Loucy (cell line): Measurements from ENCODE around the gene CDCA8.

Experiments
- H2AFZ ChIP-seq: fragments of 200-600 bp; sonication (generic); 2 replicates; pipeline ENCODE4 v1.6.0; 2016; ENCODE audit warnings: antibody characterized with exemption, mild to moderate bottlenecking, low read length, moderate library complexity
- H3F3A ChIP-seq: fragments of 200-600 bp; 2 replicates; pipeline ENCODE4 v1.6.0; 2016; ENCODE audit warnings: antibody characterized with exemption, low read depth, mild to moderate bottlenecking
- H3K27me3 ChIP-seq: fragments of 200-600 bp; sonication (generic); 2 replicates; pipeline ENCODE4 v1.6.1; 2014; ENCODE audit warnings: low read length, mild to moderate bottlenecking; ENCODE audit not compliant: insufficient read depth, poor library complexity, severe bottlenecking
- H3K36me3 ChIP-seq: fragments of 200-600 bp; sonication (generic); 2 replicates; pipeline ENCODE4 v1.6.1; 2016; ENCODE audit warnings: low read length; ENCODE audit not compliant: insufficient read depth
- H3K4me1 ChIP-seq: fragments of 200-600 bp; sonication (generic); 2 replicates; pipeline ENCODE4 v1.5.1; 2014; ENCODE audit warnings: low read length, mild to moderate bottlenecking; ENCODE audit not compliant: insufficient read depth, poor library complexity, severe bottlenecking
- H3K4me2 ChIP-seq: fragments of 200-600 bp; sonication (generic); 2 replicates; pipeline ENCODE4 v1.6.0; 2014; ENCODE audit warnings: antibody characterized with exemption, low read length, low read depth, mild to moderate bottlenecking; ENCODE audit not compliant: poor library complexity, severe bottlenecking
- H3K4me3 ChIP-seq: fragments of 200-600 bp; sonication (generic); 2 replicates; pipeline ENCODE4 v1.5.1; 2014; ENCODE audit warnings: low read length, mild to moderate bottlenecking, mixed read lengths; ENCODE audit not compliant: poor library complexity, severe bottlenecking
- H3K79me2 ChIP-seq: fragments of 200-600 bp; sonication (generic); 2 replicates; pipeline ENCODE4 v1.6.1; 2014; ENCODE audit warnings: low read length; ENCODE audit not compliant: insufficient read depth
- H3K9ac ChIP-seq: fragments of 200-600 bp; sonication (generic); 2 replicates; pipeline ENCODE4 v1.6.0; 2014; ENCODE audit warnings: mild to moderate bottlenecking, low read depth, low read length, moderate library complexity; ENCODE audit not compliant: poor library complexity, severe bottlenecking
- H3K9me2 ChIP-seq: fragments of 200-600 bp; sonication (generic); replicated peaks from 2 replicates; pipeline ENCODE4 v1.6.1; 2016; ENCODE audit warnings: low read depth, low read length, mixed read lengths
- H3K9me3 ChIP-seq: fragments of 200-600 bp; sonication (generic); 2 replicates; pipeline ENCODE4 v1.6.1; 2014; ENCODE audit warnings: mild to moderate bottlenecking, antibody characterized with exemption, low read length, low read depth; ENCODE audit not compliant: insufficient read depth
- H4K20me1 ChIP-seq: fragments of 200-600 bp; sonication (generic); 2 replicates; pipeline ENCODE4 v1.6.0; 2014; ENCODE audit warnings: antibody characterized with exemption, low read length, mild to moderate bottlenecking; ENCODE audit not compliant: insufficient read depth, poor library complexity, severe bottlenecking
- EZH2phosphoT487 ChIP-seq: fragments of 200-600 bp; IDR thresholded peaks from 2 replicates; pipeline ENCODE4 v1.6.1; 2018; ENCODE audit warnings: antibody characterized with exemption, mild to moderate bottlenecking, moderate library complexity, borderline replicate concordance
- TF ChIP-seq, protein P1 (sequence below): fragments of 200-600 bp; sonication (generic); conservative IDR thresholded peaks from 2 replicates; pipeline ENCODE4 v1.5.1; 2014; ENCODE audit warnings: mild to moderate bottlenecking, antibody characterized with exemption, low read length

The CDCA8 gene

DNA sequence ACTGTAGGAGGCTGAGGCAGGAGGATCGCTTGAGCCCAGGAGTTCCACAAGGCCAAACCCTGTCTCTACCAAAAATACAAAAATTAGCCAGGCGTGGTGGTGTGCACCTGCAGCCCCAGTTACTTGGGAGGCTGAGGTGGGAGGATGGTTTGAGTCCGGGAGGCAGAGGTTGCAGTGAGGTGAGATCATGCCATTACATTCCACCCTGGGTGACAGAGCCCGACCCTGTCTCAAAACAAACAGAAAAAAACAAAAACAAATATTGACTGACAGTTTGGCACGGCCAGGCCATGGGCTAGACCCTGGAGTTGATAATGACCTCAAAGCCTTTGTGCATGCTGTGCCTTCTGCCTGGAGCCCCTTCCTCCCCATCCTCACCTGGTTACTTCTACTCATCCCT is 38.4 kb upstream of the CDCA8 start:
- H3K4me3 ChIP-seq = no peak overlapping the region
- H2AFZ ChIP-seq = no peak overlapping the region
- no peaks in the 10 kb centered on the region for H3F3A ChIP-seq
- no peaks in the 10 kb centered on the region for H3K9me2 ChIP-seq
- TF ChIP-seq, protein P1, sequence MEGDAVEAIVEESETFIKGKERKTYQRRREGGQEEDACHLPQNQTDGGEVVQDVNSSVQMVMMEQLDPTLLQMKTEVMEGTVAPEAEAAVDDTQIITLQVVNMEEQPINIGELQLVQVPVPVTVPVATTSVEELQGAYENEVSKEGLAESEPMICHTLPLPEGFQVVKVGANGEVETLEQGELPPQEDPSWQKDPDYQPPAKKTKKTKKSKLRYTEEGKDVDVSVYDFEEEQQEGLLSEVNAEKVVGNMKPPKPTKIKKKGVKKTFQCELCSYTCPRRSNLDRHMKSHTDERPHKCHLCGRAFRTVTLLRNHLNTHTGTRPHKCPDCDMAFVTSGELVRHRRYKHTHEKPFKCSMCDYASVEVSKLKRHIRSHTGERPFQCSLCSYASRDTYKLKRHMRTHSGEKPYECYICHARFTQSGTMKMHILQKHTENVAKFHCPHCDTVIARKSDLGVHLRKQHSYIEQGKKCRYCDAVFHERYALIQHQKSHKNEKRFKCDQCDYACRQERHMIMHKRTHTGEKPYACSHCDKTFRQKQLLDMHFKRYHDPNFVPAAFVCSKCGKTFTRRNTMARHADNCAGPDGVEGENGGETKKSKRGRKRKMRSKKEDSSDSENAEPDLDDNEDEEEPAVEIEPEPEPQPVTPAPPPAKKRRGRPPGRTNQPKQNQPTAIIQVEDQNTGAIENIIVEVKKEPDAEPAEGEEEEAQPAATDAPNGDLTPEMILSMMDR = no peak
- TF ChIP-seq EZH2phosphoT487 = no peak
- no peaks in the 10 kb centered on the region for H3K9me3 ChIP-seq
- no peaks in the 10 kb centered on the region for H3K36me3 ChIP-seq
- H3K27me3 ChIP-seq = no peaks in the 10 kb centered on the region
- H4K20me1 ChIP-seq = no peaks in the 10 kb centered on the region
- no peak overlapping the region for H3K9ac ChIP-seq
- H3K79me2 ChIP-seq = no peaks in the 10 kb centered on the region
- H3K4me2 ChIP-seq = no peak overlapping the region
- H3K4me1 ChIP-seq = no peaks in the 10 kb centered on the region

- Histone ChIP-seq H3F3A (no peaks in the 10 kb centered on the region), H3K79me2 (no peaks in the 10 kb centered on the region), H3K9me2 (no peaks in the 10 kb centered on the region), H3K27me3 (no peaks in the 10 kb centered on the region), H3K4me1 (no peaks in the 10 kb centered on the region), H2AFZ (no peak overlapping the region), H3K9me3 (no peaks in the 10 kb centered on the region), H4K20me1 (no peaks in the 10 kb centered on the region), H3K4me2 (no peak overlapping the region), H3K36me3 (no peaks in the 10 kb centered on the region), H3K4me3 (no peak overlapping the region), H3K9ac (no peak overlapping the region)
- TF ChIP-seq, protein P1 = no peak
- no peak for TF ChIP-seq EZH2phosphoT487
Measured at GRCh38 chr1:37655274-37655673, 37.0 kb upstream of the CDCA8 start.

DNA sequence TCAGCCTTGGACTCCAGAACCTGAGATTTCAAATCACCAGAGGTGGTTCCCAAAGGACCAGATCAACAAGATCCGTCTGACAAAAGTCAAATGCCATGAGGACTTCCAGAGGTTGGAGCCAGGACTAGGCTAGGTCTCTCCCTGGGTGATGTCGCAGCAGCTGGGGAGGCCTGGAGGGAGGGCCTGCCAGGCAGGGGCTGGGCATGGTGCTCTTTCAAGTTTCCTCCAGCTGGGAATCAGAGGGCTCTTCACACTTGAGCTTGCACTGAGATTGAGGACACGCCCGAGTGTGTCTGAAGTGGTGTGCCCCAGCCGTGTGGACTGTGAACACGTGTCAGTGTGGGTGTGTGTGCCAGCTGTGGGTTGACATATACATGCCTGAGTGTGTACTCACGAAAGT is 36.3 kb upstream of the CDCA8 start:
- H3K9me2 ChIP-seq = no peaks in the 10 kb centered on the region
- no peaks in the 10 kb centered on the region for H3F3A ChIP-seq
- no peaks in the 10 kb centered on the region for H3K4me1 ChIP-seq
- TF ChIP-seq, protein P1 = no peak
- TF ChIP-seq EZH2phosphoT487 = no peak
- H2AFZ ChIP-seq = no peak overlapping the region
- no peaks in the 10 kb centered on the region for H3K27me3 ChIP-seq
- no peak overlapping the region for H3K4me2 ChIP-seq
- no peak overlapping the region for H3K4me3 ChIP-seq
- no peaks in the 10 kb centered on the region for H4K20me1 ChIP-seq
- H3K79me2 ChIP-seq = no peaks in the 10 kb centered on the region
- no peaks in the 10 kb centered on the region for H3K9me3 ChIP-seq
- no peaks in the 10 kb centered on the region for H3K36me3 ChIP-seq
- no peak overlapping the region for H3K9ac ChIP-seq
